Uterus (tissue), 4 donors: ENCODE data around the gene IGFBP1. TPM values are rescaled to one million over a fixed set of nuclear protein-coding genes. Genes with fewer than 3 reads are reported as not detected.

Experiments
- DNase-seq, 2 donors: peaks; one replicate each; pipeline ENCODE4 v3.0.0-alpha.2; 2019 to 2020
- H3K27ac ChIP-seq, 2 donors: fragments of 200-600 bp; sonication (generic); 1 replicate in 1 of 2; 2 replicates in 1 of 2; pipeline ENCODE4 v1.5.1; 2016 to 2018
- H3K27me3 ChIP-seq, 2 donors: fragments of 200-600 bp; sonication (generic); one replicate each; pipeline ENCODE4 v1.5.1; 2018 to 2019; ENCODE audit warnings: control low read depth in 1 of 2
- H3K36me3 ChIP-seq, 2 donors: fragments of 200-600 bp; sonication (generic); one replicate each; pipeline ENCODE4 v1.5.1; 2019; ENCODE audit warnings: control low read depth in 1 of 2
- H3K4me1 ChIP-seq, 2 donors: fragments of 200-600 bp; sonication (generic); one replicate each; pipeline ENCODE4 v1.5.1; 2018 to 2019; ENCODE audit warnings: control low read depth in 1 of 2
- H3K4me3 ChIP-seq, 2 donors: fragments of 200-600 bp; sonication (generic); 1 replicate in 1 of 2; 2 replicates in 1 of 2; pipeline ENCODE4 v1.5.1; 2018 to 2019; ENCODE audit warnings: mild to moderate bottlenecking in 1 of 2
- H3K9me3 ChIP-seq, 2 donors: fragments of 200-600 bp; sonication (generic); one replicate each; pipeline ENCODE4 v1.5.1; 2019; ENCODE audit warnings: control low read depth in 1 of 2
- CTCF ChIP-seq, 4 experiments: fragments of 200-600 bp in 2 of 4; fragments of 450-650 bp in 2 of 4; sonication (generic) in 2 of 4; IDR thresholded peaks; one replicate each; pipeline ENCODE4 v1.5.1; 2016 to 2019; ENCODE audit warnings: antibody characterized with exemption in 4 of 4, mild to moderate bottlenecking in 2 of 4, moderate library complexity in 1 of 4
- POLR2A ChIP-seq, 2 donors: fragments of 450-650 bp; IDR thresholded peaks; one replicate each; pipeline ENCODE4 v1.6.1; 2016; ENCODE audit warnings: antibody characterized with exemption in 2 of 2, mild to moderate bottlenecking in 1 of 2, moderate library complexity in 1 of 2
- intact Hi-C: fragments of 100-400 bp; cut with DNase I; formaldehyde crosslinking; loops from one replicate; pipeline ENCODE4 v1.15.1; 2023; ENCODE audit warnings: low total_unique reads
- total RNA-seq, 4 donors: library from RNA; depleted of rRNA in 3 of 4; stranded (reverse); fragments of >200 nt in 3 of 4; gene quantifications; one replicate each; pipeline versions ENCODE4 v1.1.0 to v1.2.4, GENCODE V29; 2014 to 2023
- donor health status: DM: yes; HTN: yes; CAD: no.

The IGFBP1 gene
- total RNA-seq, 4 donors from 2014 or later = 1.9 TPM; not detected in 3

GRCh38 chr7:45885264-45885882 is 2.9 kb upstream of the IGFBP1 start:
- H3K4me1 ChIP-seq = peaks cover 0 to 12% of the 10 kb centered on the region in 2 donors
- TF ChIP-seq CTCF (IDR thresholded peaks at IDR 0.05) = no peak
- no peak for TF ChIP-seq POLR2A (IDR thresholded peaks at IDR 0.05)

GRCh38 chr7:45886931-45887667 is 1.2 kb upstream of the IGFBP1 start:
- no peaks in the 10 kb centered on the region for H3K27me3 ChIP-seq
- no peak for DNase-seq
- no peak overlapping the region for H3K27ac ChIP-seq
- H3K36me3 ChIP-seq = no peaks in the 10 kb centered on the region
- H3K4me1 ChIP-seq = peaks cover 0 to 12% of the 10 kb centered on the region in 2 donors
- H3K9me3 ChIP-seq = no peaks in the 10 kb centered on the region
- intact Hi-C loops = no loop called here
- no peak overlapping the region for H3K4me3 ChIP-seq
- no peak for TF ChIP-seq POLR2A (IDR thresholded peaks at IDR 0.05)
- no peak for TF ChIP-seq CTCF (IDR thresholded peaks at IDR 0.05)

More at GRCh38 chr7:45885264-45885882, 2.9 kb upstream of the IGFBP1 start:
- H3K9me3 ChIP-seq = no peaks in the 10 kb centered on the region
- H3K36me3 ChIP-seq = no peaks in the 10 kb centered on the region
- H3K27me3 ChIP-seq = no peaks in the 10 kb centered on the region
- DNase-seq = no peak
- no peak overlapping the region for H3K27ac ChIP-seq
- no peak overlapping the region for H3K4me3 ChIP-seq
- intact Hi-C loops = no loop called here

- no peak for DNase-seq
- Histone ChIP-seq H3K4me3 (peak overlapping the region in 1 of 2 donors; percentile 26), H3K4me1 (peaks cover 0 to 12% of the 10 kb centered on the region in 2 donors), H3K9me3 (no peaks in the 10 kb centered on the region), H3K27ac (no peak overlapping the region), H3K36me3 (no peaks in the 10 kb centered on the region), H3K27me3 (no peaks in the 10 kb centered on the region)
- TF ChIP-seq POLR2A (IDR thresholded peaks at IDR 0.05) (no peak), CTCF (IDR thresholded peaks at IDR 0.05) (no peak)
- intact Hi-C loops = no loop called here
These were observed 692 bp downstream of the IGFBP1 start for GRCh38 chr7:45888993-45889366.

- intact Hi-C loops = no loop called here
- TF ChIP-seq POLR2A (IDR thresholded peaks at IDR 0.05) (no peak), CTCF (IDR thresholded peaks at IDR 0.05) (no peak)
- Histone ChIP-seq H3K9me3 (no peaks in the 10 kb centered on the region), H3K27me3 (no peaks in the 10 kb centered on the region), H3K4me3 (no peak overlapping the region), H3K36me3 (no peaks in the 10 kb centered on the region), H3K4me1 (peaks cover 0 to 12% of the 10 kb centered on the region in 2 donors), H3K27ac (no peak overlapping the region)
- DNase-seq = no peak
These were observed 1.2 kb downstream of the IGFBP1 start for GRCh38 chr7:45889367-45890067.
